SK-N-SH (cell line): ENCODE results near the gene PNMA6E. TPM values are rescaled to one million over a fixed set of nuclear protein-coding genes. Genes with fewer than 3 reads are reported as not detected.
A peak's percentile ranks its signal among the peaks of the same experiment; 100 is the strongest.

Source experiments
- CTCF ChIA-PET: fragments of 300-600, 350-600 bp; formaldehyde crosslinking; extraction: SDS; loops from one replicate; lab custom pipeline; 2021; lab: Yijun Ruan, JAX
- POLR2A ChIA-PET: fragments of 350-600 bp; sonication (Branson Sonifier 250); formaldehyde crosslinking; extraction: SDS; loops from one replicate; lab custom pipeline; 2020; ENCODE audit warnings: antibody characterized with exemption, inconsistent platforms; lab: Yijun Ruan, JAX
- DNase-seq: peaks from one replicate; pipeline ENCODE4 v3.0.0; 2012
- H2AFZ ChIP-seq: fragments of 200-600 bp; sonication (generic); 2 replicates; pipeline ENCODE4 v1.8.1; 2016; ENCODE audit warnings: antibody characterized with exemption, mild to moderate bottlenecking, low read depth
- H3F3A ChIP-seq: fragments of 200-600 bp; sonication (generic); replicated peaks from 2 replicates; pipeline ENCODE3; 2016; ENCODE audit warnings: antibody characterized with exemption, mild to moderate bottlenecking; ENCODE audit not compliant: insufficient read depth
- H3K27ac ChIP-seq, 2 experiments: fragments of 200-500 bp in 1 of 2; fragments of 200-600 bp in 1 of 2; sonication (Bioruptor generic) in 1 of 2; sonication (generic), shearing (Covaris generic) in 1 of 2; 2 replicates each; pipeline versions ENCODE4 v1.5.1 to v1.6.1; 2014 to 2016; ENCODE audit warnings: low read depth in 2 of 2, inconsistent platforms in 1 of 2, low read length in 1 of 2, mild to moderate bottlenecking in 1 of 2, mixed read lengths in 1 of 2
- H3K27me3 ChIP-seq: fragments of 200-600 bp; sonication (generic), shearing (Covaris generic); 2 replicates; pipeline ENCODE4 v1.6.1; 2016; ENCODE audit warnings: mixed run types; ENCODE audit not compliant: insufficient read depth
- H3K36me3 ChIP-seq, 2 experiments: fragments of 200-500 bp in 1 of 2; fragments of 200-600 bp in 1 of 2; sonication (Bioruptor generic) in 1 of 2; sonication (generic) in 1 of 2; replicated peaks in 1 of 2; 2 replicates each; pipeline versions ENCODE3 to v1.5.1; 2014 to 2016; ENCODE audit warnings: low read length in 1 of 2, mild to moderate bottlenecking in 1 of 2; ENCODE audit not compliant: insufficient read depth in 2 of 2, control insufficient read depth in 1 of 2
- H3K4me1 ChIP-seq, 2 experiments: fragments of 200-500 bp in 1 of 2; fragments of 200-600 bp in 1 of 2; sonication (Bioruptor generic) in 1 of 2; sonication (generic), shearing (Covaris generic) in 1 of 2; 2 replicates each; pipeline versions ENCODE4 v1.5.1 to v1.6.1; 2014 to 2016; ENCODE audit warnings: low read depth in 1 of 2, low read length in 1 of 2, mixed run types in 1 of 2; ENCODE audit not compliant: insufficient read depth in 2 of 2, control insufficient read depth in 1 of 2
- H3K4me2 ChIP-seq: fragments of 200-600 bp; sonication (generic), shearing (Covaris generic); 2 replicates; pipeline ENCODE4 v1.6.1; 2017; ENCODE audit warnings: mixed run types
- H3K4me3 ChIP-seq, 2 experiments: fragments of 200-500 bp in 1 of 2; fragments of 200-600 bp in 1 of 2; sonication (Bioruptor generic) in 1 of 2; sonication (generic), shearing (Covaris generic) in 1 of 2; 2 replicates each; pipeline versions ENCODE4 v1.5.1 to v1.8.1; 2014 to 2016; ENCODE audit warnings: low read depth in 2 of 2, inconsistent platforms in 1 of 2, low read length in 1 of 2, mild to moderate bottlenecking in 1 of 2, mixed read lengths in 1 of 2, moderate library complexity in 1 of 2
- H3K79me2 ChIP-seq: fragments of 200-600 bp; sonication (generic); 2 replicates; pipeline ENCODE4 v1.8.1; 2017; ENCODE audit warnings: mild to moderate bottlenecking; ENCODE audit not compliant: insufficient read depth
- H3K9ac ChIP-seq: fragments of 200-600 bp; sonication (generic); 2 replicates; pipeline ENCODE4 v1.6.1; 2017; ENCODE audit warnings: mixed run types
- H3K9me2 ChIP-seq: fragments of 200-600 bp; sonication (generic); 2 replicates; pipeline ENCODE4 v1.6.1; 2017; ENCODE audit warnings: mixed run types
- H3K9me3 ChIP-seq: fragments of 200-600 bp; sonication (generic); 2 replicates; pipeline ENCODE4 v1.6.1; 2017; ENCODE audit warnings: mixed run types, mild to moderate bottlenecking, moderate library complexity
- H4K20me1 ChIP-seq: fragments of 200-600 bp; sonication (generic); 2 replicates; pipeline ENCODE4 v1.6.1; 2017; ENCODE audit warnings: mild to moderate bottlenecking, mixed run types; ENCODE audit not compliant: insufficient read depth
- ELF1 ChIP-seq: IDR thresholded peaks from 2 replicates; pipeline ENCODE4 v1.4.0; 2012
- JUND ChIP-seq: IDR thresholded peaks from 2 replicates; pipeline ENCODE4 v1.4.0; 2012
- NRF1 ChIP-seq: IDR thresholded peaks from 2 replicates; pipeline ENCODE4 v1.6.1; 2012; ENCODE audit warnings: low read depth, mild to moderate bottlenecking, low read length
- PBX3 ChIP-seq: IDR thresholded peaks from 2 replicates; pipeline ENCODE4; 2012
- RCOR1 ChIP-seq: fragments of 150-350 bp; IDR thresholded peaks from 2 replicates; pipeline ENCODE4 v1.6.1; 2017; ENCODE audit warnings: antibody characterized with exemption, low read length
- REST ChIP-seq: IDR thresholded peaks from 2 replicates; pipeline ENCODE4 v1.6.1; 2012; ENCODE audit warnings: mild to moderate bottlenecking, low read depth, low read length, moderate library complexity
- RXRA ChIP-seq: IDR thresholded peaks from 2 replicates; pipeline ENCODE4 v1.4.0; 2012; ENCODE audit warnings: low read depth, mild to moderate bottlenecking, borderline replicate concordance
- TCF12 ChIP-seq: IDR thresholded peaks from 2 replicates; pipeline ENCODE4 v1.4.0; 2012
- ZBTB33 ChIP-seq: IDR thresholded peaks from 2 replicates; pipeline ENCODE4 v1.4.0; 2012; ENCODE audit warnings: low read depth, borderline replicate concordance
- WGBS: methylation state at CpG from one replicate; pipeline ENCODE4 v1.1.6; 2017; ENCODE audit warnings: low lambda C conversion rate; 5-methylcytosine and 5-hydroxymethylcytosine counted together
- polyA plus RNA-seq, 3 experiments: library from polyadenylated mRNA; depleted of rRNA; stranded (reverse); fragments of >200 nt; gene quantifications; 2 replicates each; pipeline ENCODE4 v1.2.3, GENCODE V29; 2012

PNMA6E gene
- polyA plus RNA-seq, 1 of the 3 experiments (the other 2 are of a cell fraction): not detected

- Histone ChIP-seq H4K20me1 (no peaks in the 10 kb centered on the region), H3K27me3 (peaks cover 31% of the 10 kb centered on the region), H3K9ac (peak within 1 kb of the TSS; percentile 39; the same call in 1 of the 2 replicates), H3K36me3 (no peaks in the 10 kb centered on the region), H3K9me2 (no peaks in the 10 kb centered on the region), H3F3A (no peaks in the 10 kb centered on the region), H3K4me1 (peaks cover 0 to 7% of the 10 kb centered on the region in 2 experiments; a peak in 1 of 4 replicates), H2AFZ (0 out of 2 replicates have a peak within 1 kb of the TSS, but pooled peaks have one; percentile 6), H3K4me2 (peak within 1 kb of the TSS; percentile 66), H3K9me3 (no peaks in the 10 kb centered on the region), H3K79me2 (no peaks in the 10 kb centered on the region), H3K4me3 (peak within 1 kb of the TSS; percentile 50 to 53), H3K27ac (no peak within 1 kb of the TSS)
- POLR2A ChIA-PET: no interaction called here
- TF ChIP-seq ZBTB33: no peak
- TF ChIP-seq NRF1: peak; percentile 46; the same call in 1 of the 2 replicates
- TF ChIP-seq RCOR1: 0 out of 2 replicates have a peak, but pooled peaks have one; percentile 10
- CTCF ChIA-PET: interaction anchor here (1.5 kb wide), 1 partner anchor 12 kb away, joined by 7 read pairs; no protein-coding TSS in a partner anchor
- peak; percentile 88 for DNase-seq
- WGBS: 8% methylated on average over 12 of the region's 75 CpGs
Measured at GRCh38 chrX:153411255-153411987, 10.3 kb upstream of the PNMA6E start, which contains the start of gene ZFP92. TSS of gene ZFP92 (plus strand) at chrX:153411472. CDS start at chrX:153418323, 6,851 bp downstream.

GRCh38 chrX:153410888-153411254 lies 9.7 kb upstream of the PNMA6E start:
- Histone ChIP-seq H3K4me3 (peak overlapping the region; percentile 50 to 53; a peak in 3 of 4 replicates), H3K27me3 (peaks cover 37% of the 10 kb centered on the region), H3F3A (no peaks in the 10 kb centered on the region), H3K9ac (no peak overlapping the region), H4K20me1 (no peaks in the 10 kb centered on the region), H3K9me2 (no peaks in the 10 kb centered on the region), H3K27ac (no peak overlapping the region), H3K4me2 (no peak overlapping the region), H3K4me1 (peaks cover 0 to 7% of the 10 kb centered on the region in 2 experiments; a peak in 1 of 4 replicates), H2AFZ (no peak overlapping the region), H3K9me3 (no peaks in the 10 kb centered on the region), H3K36me3 (no peaks in the 10 kb centered on the region), H3K79me2 (no peaks in the 10 kb centered on the region)
- TF ChIP-seq REST: no peak
- no peak for TF ChIP-seq RXRA
- no peak for TF ChIP-seq TCF12
- no peak for TF ChIP-seq PBX3
- TF ChIP-seq ELF1: no peak
- TF ChIP-seq JUND: no peak
- WGBS: 29% methylated on average over 7 of the region's 12 CpGs
- CTCF ChIA-PET: interaction anchor here (1.5 kb wide), 1 partner anchor 11 kb away, joined by 7 read pairs; no protein-coding TSS in a partner anchor
- POLR2A ChIA-PET: no interaction called here
- no peak for DNase-seq
